ENCODE data around the gene ERICH4. TPM values are rescaled to one million over a fixed set of nuclear protein-coding genes. Genes with fewer than 3 reads are reported as not detected.

ERICH4 gene
- total and polyA plus RNA-seq, 9 of the 15 experiments (the other 6 are each of a cell fraction or from before 2014, with no cell fraction given) = not detected

GRCh38 chr19:41426952-41427646 is 15.9 kb upstream of the ERICH4 start, which contains the start of gene B3GNT8:
Gene B3GNT8, minus strand, starts transcription at chr19:41427374. Its CDS starts 596 bp downstream, at chr19:41426778.
- H3K27ac ChIP-seq (ENCODE audit: extremely low read depth, low read depth, low read length) = peak within 1 kb of the TSS; percentile 79
- 16% methylated on average over 13 of the region's 19 CpGs for WGBS (ENCODE audit: insufficient coverage, low coverage, missing lambda C conversion rate)
- peak; percentile 83 for FAIRE-seq
- BruUV-seq (replicated peaks) = TSS peak; percentile 57
- ATAC-seq = peak; percentile 96
- H3K9me3 ChIP-seq (replicated peaks; ENCODE audit: control insufficient read depth, insufficient read depth, low read depth, low read length) = no peaks in the 10 kb centered on the region
- H2AFZ ChIP-seq (ENCODE audit: low read depth, low read length) = peak within 1 kb of the TSS; percentile 83
- ChIA-PET CTCF (ENCODE audit: low intra/inter-chr PET ratio) (no interaction called here), POLR2A (interaction anchor here (0.6 to 3.3 kb wide), 7 partner anchors 8 to 963 kb away, joined by 3 to 15 read pairs (median 5); partner anchors contain the start of gene DMAC2)
- in situ Hi-C loops (cut with MboI) = no loop called here
- DNase-seq (ENCODE audit: extremely low read depth in 1 of 4, low spot score in 3 of 4) = peak; percentile 92 to 94 (median 94)
- no peaks in the 10 kb centered on the region for H3K27me3 ChIP-seq (ENCODE audit: control insufficient read depth in 2 of 2, insufficient read depth in 2 of 2, low read length in 2 of 2)
- no peaks in the 10 kb centered on the region; the same call in 1 of the 2 replicates for H4K20me1 ChIP-seq (replicated peaks; ENCODE audit: control insufficient read depth, insufficient read depth, low read length)
- H3K9ac ChIP-seq (ENCODE audit: insufficient read depth in 1 of 2, low read depth in 2 of 2, low read length in 2 of 2) = peak within 1 kb of the TSS; percentile 63 to 87
- peak within 1 kb of the TSS; percentile 85 for H3K4me2 ChIP-seq (ENCODE audit: insufficient read depth, low read length)
- H3K36me3 ChIP-seq (ENCODE audit: control insufficient read depth, insufficient read depth, low read length) = peaks cover 44% of the 10 kb centered on the region; the same call in 2 of the 3 replicates
- H3K4me3 ChIP-seq = peak within 1 kb of the TSS; percentile 35
- H3K79me2 ChIP-seq (ENCODE audit: control insufficient read depth, insufficient read depth, low read length) = peaks cover 8% of the 10 kb centered on the region; the same call in 2 of the 3 replicates
- intact Hi-C loops (cut with micrococcal nuclease) = no loop called here
- peaks cover 23 to 56% of the 10 kb centered on the region in 2 experiments for H3K4me1 ChIP-seq (replicated peaks in 1 of 2; ENCODE audit: control insufficient read depth in 2 of 2, insufficient read depth in 2 of 2, low read length in 2 of 2)
- H3K9me1 ChIP-seq (ENCODE audit: control insufficient read depth, insufficient read depth, low read length) = no peaks in the 10 kb centered on the region
- TF ChIP-seq MAZ (CRISPR knock-in tag; conservative IDR thresholded peaks at IDR 0.05 in 1 of 2, IDR thresholded peaks at IDR 0.05 in 1 of 2) (peak; percentile 81 to 96), CTBP1 (IDR thresholded peaks at IDR 0.05; ENCODE audit: borderline replicate concordance) (no peak), TCF7 (IDR thresholded peaks at IDR 0.05; ENCODE audit: borderline replicate concordance) (no peak), ZNF668 (CRISPR knock-in tag; IDR thresholded peaks at IDR 0.05) (no peak), POLR2G (IDR thresholded peaks at IDR 0.05; ENCODE audit: low read depth, low read length) (peak; percentile 80), UBTF (IDR thresholded peaks at IDR 0.05; ENCODE audit: borderline replicate concordance in 1 of 2, low read depth in 2 of 2, low read length in 2 of 2) (peak; percentile 40 to 65; a peak in 1 of 4 replicates), ZNF280A (IDR thresholded peaks at IDR 0.05; ENCODE audit: low read depth, partially characterized antibody) (no peak)
- TF ChIP-seq, protein P1, sequence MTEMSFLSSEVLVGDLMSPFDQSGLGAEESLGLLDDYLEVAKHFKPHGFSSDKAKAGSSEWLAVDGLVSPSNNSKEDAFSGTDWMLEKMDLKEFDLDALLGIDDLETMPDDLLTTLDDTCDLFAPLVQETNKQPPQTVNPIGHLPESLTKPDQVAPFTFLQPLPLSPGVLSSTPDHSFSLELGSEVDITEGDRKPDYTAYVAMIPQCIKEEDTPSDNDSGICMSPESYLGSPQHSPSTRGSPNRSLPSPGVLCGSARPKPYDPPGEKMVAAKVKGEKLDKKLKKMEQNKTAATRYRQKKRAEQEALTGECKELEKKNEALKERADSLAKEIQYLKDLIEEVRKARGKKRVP (CRISPR knock-in tag; IDR thresholded peaks at IDR 0.05) = 0 out of 2 replicates have a peak, but pooled peaks have one; percentile 35
- TF ChIP-seq, protein P2, sequence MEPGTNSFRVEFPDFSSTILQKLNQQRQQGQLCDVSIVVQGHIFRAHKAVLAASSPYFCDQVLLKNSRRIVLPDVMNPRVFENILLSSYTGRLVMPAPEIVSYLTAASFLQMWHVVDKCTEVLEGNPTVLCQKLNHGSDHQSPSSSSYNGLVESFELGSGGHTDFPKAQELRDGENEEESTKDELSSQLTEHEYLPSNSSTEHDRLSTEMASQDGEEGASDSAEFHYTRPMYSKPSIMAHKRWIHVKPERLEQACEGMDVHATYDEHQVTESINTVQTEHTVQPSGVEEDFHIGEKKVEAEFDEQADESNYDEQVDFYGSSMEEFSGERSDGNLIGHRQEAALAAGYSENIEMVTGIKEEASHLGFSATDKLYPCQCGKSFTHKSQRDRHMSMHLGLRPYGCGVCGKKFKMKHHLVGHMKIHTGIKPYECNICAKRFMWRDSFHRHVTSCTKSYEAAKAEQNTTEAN (CRISPR knock-in tag; IDR thresholded peaks at IDR 0.05) = no peak
